Gastrocnemius medialis (tissue), 4 donors: Measurements from ENCODE around the gene TGFA. TPM values are rescaled to one million over a fixed set of nuclear protein-coding genes. Genes with fewer than 3 reads are reported as not detected.

Source experiments
- ATAC-seq, 2 donors: fragments of 150-250 bp; one replicate each; pipeline ENCODE4 v1.9.1; 2016
- DNase-seq, 2 donors: peaks; one replicate each; pipeline ENCODE4 v3.0.0-alpha.2; 2019
- H3K27ac ChIP-seq, 4 donors: fragments of 200-600 bp; sonication (generic); 1 replicate in 1 of 4; 2 replicates in 3 of 4; pipeline ENCODE4 v1.5.1; 2016 to 2018; ENCODE audit warnings: mild to moderate bottlenecking in 2 of 4, moderate library complexity in 1 of 4
- H3K27me3 ChIP-seq, 3 donors: fragments of 200-600 bp; sonication (generic) in 2 of 3; 1 replicate in 1 of 3; 2 replicates in 2 of 3; pipeline versions ENCODE4 v1.5.1 to v1.6.0; 2016 to 2019; ENCODE audit warnings: mild to moderate bottlenecking in 1 of 3, moderate library complexity in 1 of 3
- H3K36me3 ChIP-seq, 2 donors: fragments of 200-600 bp; sonication (generic) in 1 of 2; one replicate each; pipeline ENCODE4 v1.5.1; 2017 to 2018
- H3K4me1 ChIP-seq, 2 donors: fragments of 200-600 bp; sonication (generic) in 1 of 2; one replicate each; pipeline ENCODE4 v1.5.1; 2016 to 2017; ENCODE audit warnings: mild to moderate bottlenecking in 2 of 2
- H3K4me3 ChIP-seq, 4 donors: fragments of 200-600 bp; sonication (generic) in 3 of 4; 1 replicate in 1 of 4; 2 replicates in 3 of 4; pipeline ENCODE4 v1.5.1; 2016 to 2019; ENCODE audit warnings: mild to moderate bottlenecking in 2 of 4
- H3K9me3 ChIP-seq, 3 donors: fragments of 200-600 bp; sonication (generic) in 2 of 3; 1 replicate in 1 of 3; 2 replicates in 2 of 3; pipeline ENCODE4 v1.5.1; 2016 to 2019
- CTCF ChIP-seq, 5 experiments: fragments of 450-650 bp in 3 of 5; fragments of 200-600 bp in 2 of 5; sonication (generic) in 2 of 5; IDR thresholded peaks in 4 of 5; conservative IDR thresholded peaks in 1 of 5; 1 replicate in 4 of 5; 2 replicates in 1 of 5; pipeline ENCODE4 v1.5.1; 2016 to 2019; ENCODE audit warnings: antibody characterized with exemption in 5 of 5, mild to moderate bottlenecking in 3 of 5, moderate library complexity in 3 of 5
- POLR2A ChIP-seq, 2 donors: fragments of 450-650 bp; IDR thresholded peaks; one replicate each; pipeline ENCODE4 v1.6.1; 2017; ENCODE audit warnings: antibody characterized with exemption in 2 of 2, mild to moderate bottlenecking in 2 of 2, moderate library complexity in 2 of 2
- in situ Hi-C, 4 donors: fragments of 200-750 bp; cut with MboI; loops; one replicate each; pipeline versions ENCODE4 v1.15.0 to v1.8.0; 2017; ENCODE audit warnings: low sequenced_read_pairs in 4 of 4
- intact Hi-C: fragments of 100-400 bp; cut with DNase I; formaldehyde crosslinking; loops from one replicate; pipeline ENCODE4 v1.15.1; 2023; ENCODE audit warnings: low total_unique reads
- total RNA-seq, 4 donors: library from RNA; depleted of rRNA; stranded (reverse); fragments of >200 nt; gene quantifications; one replicate each; pipeline versions ENCODE4 v1.1.0 to v1.2.3, GENCODE V29; 2016

Gene TGFA
- total RNA-seq, 4 donors from 2014 or later = 0.05 to 0.26 (median 0.18) TPM; not detected in 1

- Histone ChIP-seq H3K27ac (no peak overlapping the region), H3K4me1 (no peaks in the 10 kb centered on the region), H3K36me3 (no peaks in the 10 kb centered on the region), H3K4me3 (no peak overlapping the region), H3K27me3 (peaks cover 0 to 3% (median 0%) of the 10 kb centered on the region in 3 donors), H3K9me3 (no peaks in the 10 kb centered on the region)
- in situ Hi-C loops (no loop called here), intact Hi-C loops (no loop called here)
- TF ChIP-seq CTCF (IDR thresholded peaks at IDR 0.05 in 4 of 5, conservative IDR thresholded peaks at IDR 0.05 in 1 of 5) (no peak), POLR2A (IDR thresholded peaks at IDR 0.05) (no peak)
- ATAC-seq (no peak), DNase-seq (no peak)
Measured at GRCh38 chr2:70570041-70570661, 16.5 kb upstream of the TGFA start.

GRCh38 chr2:70569559-70569958 lies 15.9 kb upstream of the TGFA start:
- ATAC-seq (no peak), DNase-seq (no peak)
- Histone ChIP-seq H3K36me3 (no peaks in the 10 kb centered on the region), H3K9me3 (no peaks in the 10 kb centered on the region), H3K27ac (no peak overlapping the region), H3K4me1 (no peaks in the 10 kb centered on the region), H3K4me3 (no peak overlapping the region), H3K27me3 (peaks cover 0 to 3% (median 0%) of the 10 kb centered on the region in 3 donors)
- in situ Hi-C loops = no loop called here
- no peak for TF ChIP-seq POLR2A (IDR thresholded peaks at IDR 0.05)
- no peak for TF ChIP-seq CTCF (IDR thresholded peaks at IDR 0.05 in 4 of 5, conservative IDR thresholded peaks at IDR 0.05 in 1 of 5)
- intact Hi-C loops = no loop called here

- in situ Hi-C loops = no loop called here
- ATAC-seq (no peak), DNase-seq (no peak)
Measured at GRCh38 chr2:70566906-70567305, 13.3 kb upstream of the TGFA start.

GRCh38 chr2:70566464-70566863 lies 12.8 kb upstream of the TGFA start:
- Histone ChIP-seq H3K4me1 (no peaks in the 10 kb centered on the region), H3K27ac (no peak overlapping the region), H3K4me3 (no peak overlapping the region), H3K27me3 (no peaks in the 10 kb centered on the region), H3K9me3 (no peaks in the 10 kb centered on the region), H3K36me3 (no peaks in the 10 kb centered on the region)
- in situ Hi-C loops (no loop called here), intact Hi-C loops (no loop called here)
- TF ChIP-seq CTCF (IDR thresholded peaks at IDR 0.05 in 4 of 5, conservative IDR thresholded peaks at IDR 0.05 in 1 of 5) (no peak), POLR2A (IDR thresholded peaks at IDR 0.05) (no peak)
- DNase-seq = no peak
- ATAC-seq = no peak

More at GRCh38 chr2:70566906-70567305, 13.3 kb upstream of the TGFA start:
- Histone ChIP-seq H3K9me3 (no peaks in the 10 kb centered on the region), H3K36me3 (no peaks in the 10 kb centered on the region), H3K27me3 (peaks cover 0 to under 1% (median 0%) of the 10 kb centered on the region in 3 donors), H3K4me3 (no peak overlapping the region), H3K27ac (no peak overlapping the region), H3K4me1 (no peaks in the 10 kb centered on the region)
- intact Hi-C loops = no loop called here
- TF ChIP-seq POLR2A (IDR thresholded peaks at IDR 0.05) = no peak
- no peak for TF ChIP-seq CTCF (IDR thresholded peaks at IDR 0.05 in 4 of 5, conservative IDR thresholded peaks at IDR 0.05 in 1 of 5)
